ENCODE results near the gene RASSF5. TPM values are rescaled to one million over a fixed set of nuclear protein-coding genes. Genes with fewer than 3 reads are reported as not detected.

Gene RASSF5
- total and polyA plus RNA-seq, 2 of the 13 experiments (the other 11 are each of a cell fraction or from before 2014, with no cell fraction given) = 0.18 to 0.40 TPM

GRCh38 chr1:206463137-206463536 is 44.2 kb upstream of the RASSF5 start:
- POLR2A ChIA-PET = no interaction called here
- Histone ChIP-seq H3K4me3 (replicated peaks in 1 of 3; ENCODE audit: insufficient read depth in 1 of 3, low read depth in 2 of 3, low read length in 3 of 3) (no peak overlapping the region), H3K4me1 (ENCODE audit: insufficient read depth, low read length) (peaks cover 10% of the 10 kb centered on the region), H3K27me3 (ENCODE audit: control insufficient read depth in 1 of 2, insufficient read depth in 2 of 2, low read length in 2 of 2) (no peaks in the 10 kb centered on the region), H3K4me2 (ENCODE audit: low read depth, low read length) (no peak overlapping the region), H3K9me3 (ENCODE audit: low read length) (no peaks in the 10 kb centered on the region), H3K36me3 (replicated peaks in 1 of 2; ENCODE audit: control insufficient read depth in 1 of 2, insufficient read depth in 2 of 2, low read length in 2 of 2) (peaks cover 6 to 22% of the 10 kb centered on the region in 2 experiments; a peak in 4 of 5 replicates), H3K79me2 (ENCODE audit: insufficient read depth, low read length) (no peaks in the 10 kb centered on the region), H3K27ac (ENCODE audit: extremely low read length, insufficient read depth, low read length) (no peak overlapping the region), H4K20me1 (ENCODE audit: insufficient read depth, low read length) (peaks cover 3% of the 10 kb centered on the region; the same call in 1 of the 2 replicates), H3K9ac (ENCODE audit: insufficient read depth, low read depth, low read length) (no peak overlapping the region), H2AFZ (ENCODE audit: low read length) (no peak overlapping the region)
- no peak for ATAC-seq
- intact Hi-C loops (cut with micrococcal nuclease; ENCODE audit: unreplicated experiment) = no loop called here
- in situ Hi-C loops (cut with HindIII; ENCODE audit: extremely low pct_ligation_motif_present, low pct_unique_long_range_greater_than_20kb) = no loop called here
- 93% methylated on average over 1 of the region's 1 CpG for WGBS (ENCODE audit: low lambda C conversion rate)
- DNase-seq (ENCODE audit: low spot score) = no peak
- FAIRE-seq = no peak
- no TSS peak for BruUV-seq (replicated peaks)
- CTCF ChIA-PET (ENCODE audit: low intra/inter-chr PET ratio, low total read pairs) = no interaction called here
- no peak for TF ChIP-seq BRD4 (CRISPR knock-in tag; IDR thresholded peaks at IDR 0.05)
- no peak for TF ChIP-seq CEBPZ (IDR thresholded peaks at IDR 0.05; ENCODE audit: low read length)
- TF ChIP-seq POLR2AphosphoS2 (IDR thresholded peaks at IDR 0.05; ENCODE audit: low read depth, low read length) = no peak
- TF ChIP-seq SP4 (CRISPR knock-in tag; IDR thresholded peaks at IDR 0.05) = no peak
- no peak for TF ChIP-seq SETDB1 (CRISPR knock-in tag; IDR thresholded peaks at IDR 0.05; ENCODE audit: borderline replicate concordance)
- TF ChIP-seq ZNF878 (CRISPR knock-in tag; IDR thresholded peaks at IDR 0.05) = no peak
- no peak for TF ChIP-seq SOX13 (IDR thresholded peaks at IDR 0.05)
- TF ChIP-seq SOX13 (CRISPR knock-in tag; conservative IDR thresholded peaks at IDR 0.05 in 1 of 2, IDR thresholded peaks at IDR 0.05 in 1 of 2) = no peak
